GM21390 (cell line): ENCODE data around the gene SMIM13.
"Not testable (repeated sequence)": the region's sequence is repeated elsewhere in the genome, so short reads cannot be mapped to it uniquely, and the experiment has no call there.

ENCODE experiments used
- ATAC-seq: cut with Tn5 transposase; IDR thresholded peaks from one replicate; pipeline ENCODE4 v1.9.1; 2021; ENCODE audit not compliant: unreplicated experiment

Gene SMIM13

DNA sequence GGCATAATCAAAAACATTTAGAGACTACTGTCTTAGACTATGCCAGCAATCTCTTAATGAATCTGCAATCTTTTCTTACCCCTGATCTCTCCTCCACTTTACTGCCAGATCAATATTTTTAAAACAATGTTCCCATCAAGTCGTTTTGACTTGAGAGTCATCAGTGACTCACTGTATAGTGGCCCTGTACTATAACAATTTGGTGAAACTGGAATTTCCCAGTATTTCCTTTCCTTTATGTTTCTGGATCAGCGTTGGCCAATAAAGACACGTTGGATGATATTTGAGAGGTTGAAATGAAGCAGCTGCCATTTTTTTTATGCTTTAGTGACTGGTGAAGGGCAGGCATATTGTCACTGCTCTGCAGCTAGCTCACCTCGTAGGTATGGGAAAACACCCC, 10.1 kb upstream of the SMIM13 start:
- ATAC-seq: no peak

DNA sequence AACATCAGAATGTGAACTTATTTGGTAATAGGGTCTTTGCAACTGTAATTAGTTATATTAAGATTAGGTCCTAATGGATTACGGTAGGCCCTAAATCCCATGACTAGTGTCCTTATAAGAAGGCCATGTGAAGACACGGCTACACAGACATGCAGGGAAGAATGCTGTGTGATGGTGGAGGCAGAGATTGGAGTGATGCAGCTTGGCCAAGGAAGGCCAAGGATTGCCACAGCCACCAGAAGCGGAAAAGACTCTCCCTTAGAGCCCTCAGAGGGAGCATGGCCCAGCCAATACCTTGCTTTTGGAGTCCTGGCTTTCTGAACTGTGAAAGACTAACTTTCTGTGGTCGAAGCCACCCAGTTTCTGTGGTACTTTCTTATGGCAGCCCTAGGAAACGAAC, 9.7 kb upstream of the SMIM13 start:
- no peak for ATAC-seq

DNA sequence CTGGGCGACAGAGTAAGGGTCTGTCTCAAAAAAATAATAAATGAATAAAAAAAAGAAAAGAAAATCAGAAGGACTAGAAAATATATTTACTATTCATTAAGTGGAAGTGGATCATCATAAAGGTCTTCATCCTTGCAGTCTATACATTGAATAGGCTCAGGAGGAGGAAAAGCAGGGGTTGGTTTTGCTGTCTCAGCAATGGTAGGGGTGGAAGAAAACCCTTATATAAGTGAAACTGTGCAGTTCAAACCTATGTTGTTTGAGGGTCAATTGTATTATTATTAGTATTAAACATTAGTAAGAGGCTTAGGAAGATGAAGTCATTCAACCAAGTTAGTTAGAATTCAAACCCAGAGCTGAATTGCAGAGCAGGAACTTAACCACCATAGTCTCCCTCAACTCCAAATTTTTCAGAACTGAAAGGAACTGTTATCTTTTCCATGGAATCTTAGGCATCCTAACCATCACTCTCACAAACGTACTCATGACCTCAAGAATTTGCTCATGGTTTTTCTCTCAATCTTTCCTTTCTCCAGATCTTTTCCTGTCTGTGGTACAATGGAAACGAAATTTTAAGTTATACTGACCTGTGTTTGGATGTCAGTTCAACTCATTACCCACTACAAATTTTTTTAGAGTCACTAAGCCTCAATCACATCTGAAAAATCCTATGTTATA, 7.7 kb upstream of the SMIM13 start:
- ATAC-seq: no peak

DNA sequence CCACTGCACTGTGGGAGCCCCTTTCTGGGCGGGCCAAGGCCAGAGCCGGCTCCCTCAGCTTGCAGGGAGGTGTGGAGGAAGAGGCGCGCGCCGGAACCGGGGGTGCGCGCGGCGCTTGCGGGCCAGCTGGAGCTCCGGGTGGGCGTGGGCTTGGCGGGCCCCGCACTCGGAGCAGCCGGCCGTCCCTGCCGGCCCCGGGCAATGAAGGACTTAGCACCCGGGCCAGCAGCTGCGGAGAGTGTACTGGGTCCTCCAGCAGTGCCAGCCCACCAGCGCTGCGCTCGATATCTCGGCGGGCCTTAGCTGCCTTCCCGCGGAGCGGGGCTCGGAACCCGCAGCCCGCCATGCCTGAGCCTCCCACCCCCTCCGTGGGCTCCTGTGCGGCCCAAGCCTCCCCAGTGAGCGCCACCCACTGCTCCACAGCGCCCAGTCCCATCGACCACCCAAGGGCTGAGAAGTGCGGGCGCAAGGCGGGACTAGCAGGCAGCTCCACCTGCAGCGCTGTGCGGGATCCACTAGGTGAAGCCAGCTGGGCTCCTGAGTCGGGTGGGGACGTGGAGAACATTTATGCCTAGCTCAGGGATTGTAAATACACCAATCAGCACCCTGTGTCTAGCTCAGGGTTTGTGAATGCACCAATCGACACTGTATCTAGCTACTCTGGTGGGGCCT, 6.4 kb upstream of the SMIM13 start:
- not testable (repeated sequence) for ATAC-seq

DNA sequence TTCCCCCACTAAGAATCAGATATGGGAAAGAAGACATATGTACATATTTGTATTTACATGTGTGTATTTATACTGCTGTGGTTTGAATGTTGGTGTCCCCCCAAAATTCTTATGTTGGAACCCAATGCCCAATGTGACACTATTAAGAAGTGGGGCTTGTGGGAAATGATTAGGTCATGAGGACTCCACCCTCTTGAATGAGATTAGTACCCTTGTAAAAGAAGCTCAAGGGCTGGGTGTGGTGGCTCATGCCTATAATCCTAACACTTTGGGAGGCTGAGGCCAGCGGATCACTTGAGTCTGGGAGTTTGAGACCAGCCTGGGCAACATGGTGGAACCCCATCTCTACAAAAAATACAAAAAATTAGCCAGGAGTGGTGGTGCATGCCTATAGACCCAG, 3.9 kb upstream of the SMIM13 start:
- ATAC-seq: no peak

DNA sequence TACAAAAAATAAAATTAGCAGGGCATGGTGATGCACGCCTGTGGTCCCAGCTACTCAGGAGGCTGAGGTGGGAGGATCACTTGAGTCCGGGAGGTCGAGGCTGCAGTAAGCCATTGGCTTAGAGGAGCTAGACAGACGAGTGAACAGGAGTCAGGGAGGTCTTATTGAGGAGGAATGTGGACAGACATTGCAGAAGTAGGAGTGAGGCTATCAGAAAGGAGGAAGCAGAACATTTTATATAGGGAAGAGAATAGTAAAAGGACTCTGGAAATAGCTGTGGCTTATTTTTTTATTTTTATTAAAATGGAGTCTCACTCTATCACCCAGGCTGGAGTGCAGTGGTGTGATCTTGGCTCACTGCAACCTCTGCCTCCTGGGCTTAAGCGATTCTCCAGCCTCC, 2.5 kb upstream of the SMIM13 start:
- ATAC-seq: not testable (repeated sequence)

DNA sequence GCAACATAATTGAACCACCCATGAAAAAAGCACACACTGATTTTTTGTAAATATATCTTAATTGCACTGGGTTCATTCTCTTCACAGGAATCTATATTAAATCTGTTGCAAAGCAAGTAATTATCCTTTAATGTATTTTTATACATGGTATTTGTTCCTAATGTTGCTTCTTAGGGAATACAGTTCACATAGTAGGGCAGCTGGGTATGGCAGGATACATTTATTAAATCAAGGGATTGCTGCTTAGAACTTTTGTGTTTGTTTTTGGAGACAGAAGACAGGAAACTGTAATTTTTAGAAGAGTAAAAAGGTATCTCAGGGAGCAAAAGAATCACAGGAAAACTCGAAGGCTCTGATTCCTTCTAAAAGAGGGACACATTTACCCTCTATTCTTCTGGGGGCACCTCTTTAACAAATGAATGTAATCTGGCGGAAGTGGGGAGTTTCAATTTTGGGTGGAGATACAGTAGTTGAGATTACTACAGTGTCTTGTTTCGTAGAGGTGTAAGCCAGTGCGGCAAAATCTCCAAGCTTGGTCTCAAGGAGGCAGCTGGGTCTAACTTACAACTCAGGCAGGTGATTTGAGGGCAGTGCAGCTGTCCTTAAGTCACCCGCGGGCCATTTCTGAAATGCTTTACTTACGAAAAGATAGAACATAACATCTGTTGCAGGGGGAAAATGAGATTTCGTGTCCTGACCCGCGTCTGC, 812 bp upstream of the SMIM13 start:
- ATAC-seq: peak; percentile 35

DNA sequence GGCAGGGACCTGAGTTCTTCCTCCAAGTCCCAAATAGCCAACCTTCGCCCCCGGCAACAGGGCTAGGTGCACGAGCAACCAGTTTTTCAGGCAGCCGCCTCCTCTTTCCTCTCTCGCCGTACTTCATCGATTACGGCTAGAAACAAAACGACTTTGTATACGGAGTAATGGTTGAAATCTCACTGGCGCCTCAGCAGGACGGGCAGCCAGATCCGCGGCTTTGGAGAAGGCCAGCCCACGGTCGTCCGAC, 333 bp upstream of the SMIM13 start:
- ATAC-seq: peak; percentile 24

DNA sequence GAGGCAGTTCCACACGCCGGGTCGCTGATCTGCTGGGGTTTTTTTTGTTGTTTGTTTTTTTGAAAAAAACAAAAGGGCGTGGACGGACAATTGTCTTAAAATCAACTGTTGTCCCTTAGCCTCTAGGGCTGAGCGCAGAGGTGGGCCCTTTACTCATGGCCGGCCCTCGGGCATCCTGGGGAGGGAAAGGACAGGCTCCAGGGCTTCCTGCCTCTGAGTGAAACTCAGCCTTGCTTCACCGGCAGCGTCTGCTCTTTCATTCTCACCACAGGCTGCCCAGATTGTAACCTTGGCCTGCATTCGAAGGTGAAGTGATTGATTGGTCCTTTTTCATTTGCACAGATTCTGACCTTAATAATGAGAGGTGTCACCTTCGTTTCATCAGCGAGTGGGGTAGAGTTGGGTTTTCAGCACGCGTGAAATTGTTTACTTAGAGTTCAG, 797 bp downstream of the SMIM13 start:
- peak; percentile 45 for ATAC-seq

DNA sequence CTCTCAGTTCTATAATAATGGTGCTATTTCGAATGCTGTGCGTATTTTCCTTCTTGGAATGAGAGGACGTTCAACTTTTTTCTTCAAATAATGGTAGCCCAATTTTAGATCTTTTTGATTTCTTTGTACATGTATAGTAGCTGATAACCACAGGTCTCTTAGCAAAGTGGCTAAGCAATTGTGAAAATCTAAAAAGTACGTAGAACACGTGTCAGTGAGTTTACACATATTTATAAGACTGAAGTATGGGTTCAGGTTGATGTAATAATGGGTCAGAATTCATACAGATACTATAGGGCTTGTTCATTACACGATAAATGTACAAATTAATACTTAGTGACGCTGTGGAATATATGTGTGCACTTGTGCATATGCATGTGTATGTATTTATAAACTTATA, 1.3 kb downstream of the SMIM13 start:
- no peak for ATAC-seq

DNA sequence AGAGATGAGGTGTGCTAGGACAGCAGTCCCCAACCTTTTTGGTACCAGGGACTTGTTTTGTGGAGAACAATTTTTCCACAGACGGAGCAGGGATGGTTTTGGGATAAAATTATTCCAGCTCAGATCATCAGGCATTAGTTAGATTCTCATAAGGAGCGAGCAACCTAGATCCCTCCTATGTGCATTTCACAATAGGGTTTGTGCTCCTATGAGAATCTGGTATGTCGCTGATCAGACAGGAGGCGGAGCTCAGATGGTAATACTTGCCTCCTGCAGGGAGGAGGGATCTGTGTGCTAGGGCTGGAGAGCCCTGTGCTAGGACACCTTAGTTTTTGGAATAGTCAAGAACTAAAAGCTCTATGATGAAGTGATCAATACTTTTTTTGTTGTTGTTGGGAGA, 2.5 kb downstream of the SMIM13 start:
- no peak for ATAC-seq

DNA sequence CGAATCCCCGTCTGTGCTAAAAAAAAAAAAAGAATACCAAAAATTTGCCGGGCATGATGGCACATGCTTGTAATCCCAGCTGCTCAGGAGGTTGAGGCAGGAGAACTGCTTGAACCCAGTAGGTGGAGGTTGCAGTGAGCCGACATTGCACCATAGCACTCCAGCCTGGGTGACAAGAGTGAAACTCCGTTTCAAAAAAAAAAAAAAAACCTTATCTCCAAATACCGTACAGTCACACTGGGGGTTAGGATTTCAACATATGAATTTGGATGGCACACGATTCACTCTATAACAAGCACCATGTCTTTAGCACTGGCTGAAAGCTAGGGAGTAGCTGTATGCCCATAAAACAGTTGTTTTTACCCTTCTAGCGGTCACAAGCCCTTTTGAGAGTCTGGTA, 3.8 kb downstream of the SMIM13 start:
- ATAC-seq: no peak

DNA sequence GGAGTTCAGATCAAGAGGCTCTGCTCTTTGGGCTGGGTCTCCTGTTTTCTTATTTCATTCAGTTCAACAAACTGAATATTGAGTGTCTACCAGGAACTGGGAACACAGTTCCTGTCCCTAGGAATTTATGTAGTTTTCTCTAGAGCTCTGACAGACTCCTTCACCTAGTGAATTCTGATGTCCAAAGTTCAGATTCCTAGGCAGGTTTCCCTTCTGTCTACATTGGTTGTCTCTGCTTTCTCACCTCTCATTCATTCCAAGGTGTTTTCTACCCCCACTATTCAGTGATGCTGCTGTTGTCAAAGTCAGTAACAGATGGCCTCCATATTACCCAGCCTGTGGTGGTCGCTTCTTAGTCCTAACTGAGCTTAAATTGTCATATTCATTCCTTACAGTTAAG, 4.4 kb downstream of the SMIM13 start:
- ATAC-seq: no peak

DNA sequence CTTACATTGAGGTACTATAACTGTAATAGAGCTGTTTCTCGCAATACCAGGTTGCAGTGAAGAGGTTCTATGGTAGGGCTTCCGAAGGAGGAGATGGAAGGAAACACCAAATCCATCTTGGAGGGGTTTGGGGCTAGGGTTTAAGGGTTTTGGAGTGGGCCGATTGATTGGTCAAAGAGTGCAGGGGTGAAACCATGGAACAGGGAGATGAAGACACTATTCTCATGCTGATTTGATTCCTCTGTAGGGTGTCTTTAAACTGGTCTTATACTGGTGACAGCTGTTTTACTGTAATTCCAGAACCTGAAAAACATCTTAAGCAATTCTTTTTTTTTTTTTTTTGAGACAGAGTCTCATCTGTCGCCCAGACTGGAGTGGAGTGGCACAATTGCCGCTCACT, 7.8 kb downstream of the SMIM13 start:
- ATAC-seq: no peak

DNA sequence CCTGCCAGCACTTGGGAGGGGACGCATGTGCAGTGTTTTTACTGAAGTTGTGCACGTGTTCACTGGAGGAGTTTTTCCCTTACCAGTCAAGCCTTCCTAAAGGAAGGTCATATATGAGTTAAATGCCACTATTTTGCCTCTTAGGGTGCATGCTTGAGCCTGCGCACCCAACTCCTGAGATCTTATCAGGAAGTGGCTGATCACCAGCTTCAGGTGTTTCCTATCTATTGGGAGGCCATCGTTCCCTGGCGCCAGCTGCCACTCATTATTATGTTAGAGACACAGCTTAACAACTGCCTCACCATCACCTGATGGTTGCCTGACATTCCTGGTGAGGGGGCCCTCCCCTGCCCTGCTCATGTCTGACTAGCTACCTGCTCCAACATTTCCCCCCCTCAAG, 9.4 kb downstream of the SMIM13 start:
- no peak for ATAC-seq

DNA sequence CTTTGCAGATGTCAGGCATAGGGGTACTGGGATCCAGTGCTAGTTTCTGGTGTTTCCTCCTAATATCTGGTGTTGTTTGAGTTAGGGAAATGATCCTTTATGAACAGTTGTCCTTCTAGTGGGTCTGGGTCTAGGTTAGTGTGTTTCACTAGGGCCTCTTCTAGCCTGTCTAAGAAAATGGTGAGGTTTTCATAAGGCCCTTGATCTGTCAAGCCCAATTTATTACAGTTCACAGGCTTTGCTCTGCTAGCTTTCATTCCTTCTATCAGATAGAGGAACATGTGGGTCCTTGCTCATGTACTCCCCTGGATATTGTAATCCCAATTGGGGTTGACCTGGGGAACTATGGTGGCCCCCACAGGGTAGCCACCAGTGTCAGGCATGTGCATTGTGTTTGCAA, 15.1 kb downstream of the SMIM13 start:
- no peak for ATAC-seq

DNA sequence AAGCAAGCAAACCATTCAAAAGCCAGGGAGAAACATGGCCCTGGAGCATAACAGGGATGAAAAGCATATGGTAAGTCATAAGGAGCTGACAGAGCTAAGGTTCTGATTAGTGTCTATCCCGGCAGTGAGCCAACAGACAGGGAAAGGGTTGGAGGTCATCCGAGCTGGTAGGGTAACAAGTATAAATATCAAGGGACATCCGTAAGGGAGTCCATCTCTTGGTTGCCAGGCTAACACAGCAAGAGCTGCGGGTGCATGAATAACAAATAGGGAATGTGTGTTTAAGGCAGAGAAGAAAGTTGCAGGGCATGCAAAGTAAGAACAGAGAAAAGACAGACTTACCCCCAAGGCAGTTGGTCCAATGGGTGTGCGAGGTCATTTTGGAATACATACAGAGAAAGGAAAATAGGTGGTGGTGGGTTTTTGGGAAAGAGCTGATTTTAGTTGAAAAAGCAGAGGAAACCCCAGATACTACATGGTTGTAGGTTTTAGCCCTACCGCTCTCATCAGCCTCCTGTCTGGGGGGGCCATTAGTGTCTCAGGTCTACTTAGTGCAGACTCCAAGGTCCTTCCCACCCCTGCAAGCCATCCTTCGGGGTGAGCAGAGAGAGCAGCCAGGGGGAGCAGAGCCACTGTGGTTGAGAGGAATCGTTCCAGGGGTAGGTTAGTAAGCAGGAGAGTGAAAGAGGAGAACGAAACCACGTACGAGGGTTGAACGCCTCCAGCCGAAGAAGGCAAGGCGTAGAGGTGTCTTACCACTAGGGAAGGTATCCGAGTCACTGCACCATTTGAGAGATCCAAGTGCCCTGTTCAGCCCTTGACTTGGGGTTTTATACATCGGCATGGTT, 17.5 kb downstream of the SMIM13 start, which contains the start of gene ERVFRD-1:
ERVFRD-1 (minus strand) TSS at position 805 of the 848 bp plus-strand sequence. CDS start 6,415 bp downstream, outside the sequence.
- ATAC-seq: no peak

DNA sequence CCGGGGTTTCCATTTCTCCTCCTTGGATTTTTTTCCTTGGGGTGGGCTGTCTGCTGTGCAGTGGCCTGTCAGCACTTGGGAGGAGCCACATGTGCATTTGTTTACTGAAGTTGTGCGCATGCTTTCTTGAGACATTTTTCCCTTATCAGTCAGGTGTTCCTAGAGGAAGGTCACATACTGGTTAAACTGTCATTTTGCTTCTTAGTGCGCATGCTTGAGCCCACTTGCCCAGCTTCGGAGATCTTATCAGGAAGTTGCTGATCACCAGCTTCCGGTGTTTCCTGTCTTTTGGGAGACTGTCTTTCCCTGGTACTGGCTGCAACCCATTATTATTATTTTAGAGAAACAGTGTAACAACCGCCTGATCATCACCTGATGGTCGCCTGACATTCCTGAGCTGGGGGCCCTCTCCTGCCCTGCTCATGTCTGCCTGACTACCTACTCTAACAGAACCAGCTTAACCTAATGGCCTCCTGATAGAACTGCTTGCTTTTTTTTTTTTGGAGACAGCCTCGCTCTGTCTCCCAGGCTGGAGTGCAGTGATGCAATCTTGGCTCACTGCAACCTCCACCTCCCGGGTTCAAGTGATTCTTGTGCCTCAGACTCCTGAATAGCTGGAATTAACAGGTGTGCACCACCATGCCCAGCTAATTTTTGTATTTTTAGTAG, 18.3 kb downstream of the SMIM13 start:
- no peak for ATAC-seq

DNA sequence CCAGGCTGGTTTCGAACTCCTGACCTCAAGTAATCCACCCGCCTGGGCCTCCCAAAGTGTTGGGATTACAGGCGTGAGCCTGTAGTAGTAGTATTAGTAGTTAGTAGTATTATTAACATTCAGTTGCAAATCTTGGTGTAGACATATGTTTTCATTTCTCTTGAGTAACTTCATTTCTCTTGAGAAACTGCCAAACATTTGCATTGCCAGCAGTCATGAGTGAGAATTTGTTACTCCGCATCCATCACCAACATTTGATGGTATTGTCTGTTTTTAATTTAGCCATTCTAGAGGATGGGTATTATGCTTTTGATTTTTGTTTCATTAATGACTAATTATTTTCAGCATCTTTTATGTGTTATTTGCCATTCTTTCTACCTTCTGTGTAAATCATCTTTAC, 19.4 kb downstream of the SMIM13 start:
- no peak for ATAC-seq

DNA sequence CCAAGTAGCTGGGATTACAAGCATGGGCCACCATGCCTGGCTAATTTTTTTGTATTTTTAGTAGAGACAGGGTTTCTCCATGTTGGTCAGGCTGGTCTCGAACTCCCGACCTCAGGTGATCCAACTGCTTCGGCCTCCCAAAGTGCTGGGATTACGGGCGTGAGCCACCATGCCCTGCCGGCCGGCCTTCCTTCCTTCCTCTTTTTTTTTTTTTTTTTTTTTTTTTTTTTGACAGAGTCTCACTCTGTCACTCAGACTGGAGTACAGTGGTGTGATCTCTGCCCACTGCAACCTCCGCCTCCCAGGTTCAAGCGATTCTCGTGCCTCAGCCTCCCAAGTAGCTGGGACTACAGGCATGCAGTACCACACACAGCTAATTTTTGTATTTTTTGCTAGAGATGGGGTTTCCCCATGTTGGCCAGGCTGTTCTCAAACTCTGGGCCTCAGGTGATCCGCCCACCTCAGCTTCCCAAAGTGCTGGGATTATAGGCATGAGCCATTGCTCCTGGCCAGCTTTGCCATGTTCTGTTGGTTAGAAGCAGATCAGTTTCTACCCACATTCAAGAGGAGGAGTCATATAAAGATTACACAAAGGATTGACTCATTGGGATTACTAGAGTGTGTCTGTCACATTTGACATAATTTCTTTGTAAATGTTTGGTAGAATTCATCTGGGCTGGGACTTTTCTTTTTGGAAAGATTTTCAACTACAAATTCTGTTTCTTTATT, 22.3 kb downstream of the SMIM13 start:
- not testable (repeated sequence) for ATAC-seq
